A549 (cell line): ENCODE results near the gene NRARP. TPM values are rescaled to one million over a fixed set of nuclear protein-coding genes. Genes with fewer than 3 reads are reported as not detected.
A peak's percentile ranks its signal among the peaks of the same experiment; 100 is the strongest.

Experiments
- ATAC-seq, 2 experiments: fragments of 200-7000 bp in 1 of 2; fragments of >200 bp in 1 of 2; cut with Nextera tagmentation in 1 of 2; cut with Tn5 transposase in 1 of 2; 3 replicates each; pipeline versions ENCODE4 v1.8.0 to v1.9.1; 2018 to 2020; ENCODE audit warnings: mild to moderate bottlenecking in 1 of 2, moderate library complexity in 1 of 2
- CTCF ChIA-PET: fragments of 300-600 bp; sonication (Branson Sonifier 250); formaldehyde crosslinking; extraction: SDS; loops from one replicate; lab custom pipeline; 2021; ENCODE audit warnings: antibody characterized with exemption, inconsistent platforms; lab: Yijun Ruan, JAX
- POLR2A ChIA-PET: fragments of 350-600 bp; formaldehyde crosslinking; extraction: SDS; loops from one replicate; lab custom pipeline; 2021; ENCODE audit warnings: antibody characterized with exemption, inconsistent platforms; lab: Yijun Ruan, JAX
- DNase-seq, 2 experiments: peaks; one replicate each; pipeline versions ENCODE4 v3.0.0 to v3.0.0-alpha.2; 2011 to 2016; ENCODE audit warnings: low read depth in 1 of 2, low spot score in 1 of 2
- FAIRE-seq: peaks from 2 replicates; lab custom pipeline; 2011; peaks lifted over from hg19 to GRCh38; lab: Jason Lieb, UNC
- H3K27ac ChIP-seq, 2 experiments: fragments of >200 bp; sonication (Bioruptor Twin); formaldehyde crosslinking; 3 replicates each; pipeline ENCODE4 v1.5.1; 2016 to 2017
- H3K4me1 ChIP-seq: fragments of >200 bp; sonication (Bioruptor Twin); formaldehyde crosslinking; 3 replicates; pipeline ENCODE4 v1.6.1; 2016
- H3K4me2 ChIP-seq: fragments of >200 bp; sonication (Bioruptor Twin); formaldehyde crosslinking; 3 replicates; pipeline ENCODE4 v1.6.1; 2016
- H3K4me3 ChIP-seq: fragments of >200 bp; sonication (Bioruptor Twin); formaldehyde crosslinking; 3 replicates; pipeline ENCODE4 v1.5.1; 2016
- H3K9me3 ChIP-seq: fragments of >200 bp; sonication (Bioruptor Twin); formaldehyde crosslinking; 3 replicates; pipeline ENCODE4 v1.6.1; 2016
- BCL3 ChIP-seq: fragments of >200 bp; sonication (Bioruptor Twin); formaldehyde crosslinking; IDR thresholded peaks from 3 replicates; pipeline ENCODE4 v1.6.1; 2016
- CBX2 ChIP-seq: fragments of 200-600 bp; sonication (generic); IDR thresholded peaks from 2 replicates; pipeline ENCODE4 v1.6.1; 2016; ENCODE audit warnings: low read depth, mild to moderate bottlenecking, borderline replicate concordance
- CBX8 ChIP-seq: fragments of 200-600 bp; sonication (generic); IDR thresholded peaks from 2 replicates; pipeline ENCODE4 v1.6.1; 2016
- CHD2 ChIP-seq: fragments of 150-350 bp; IDR thresholded peaks from 2 replicates; pipeline ENCODE4 v1.6.1; 2014; ENCODE audit warnings: low read length; ENCODE audit not compliant: partially characterized antibody
- E2F6 ChIP-seq: IDR thresholded peaks from 2 replicates; pipeline ENCODE4 v1.6.1; 2012; ENCODE audit warnings: low read depth, borderline replicate concordance
- EHMT2 ChIP-seq: fragments of 200-600 bp; sonication (generic); IDR thresholded peaks from 2 replicates; pipeline ENCODE4 v1.6.1; 2016; ENCODE audit warnings: antibody characterized with exemption, low read depth, mild to moderate bottlenecking, moderate library complexity
- EP300 ChIP-seq, 2 experiments: fragments of >200 bp; sonication (Bioruptor Twin); formaldehyde crosslinking; IDR thresholded peaks; 2 replicates in 1 of 2; 3 replicates in 1 of 2; pipeline ENCODE4 v1.6.1; 2016 to 2017
- FOXS1 ChIP-seq: fragments of 250-450 bp; sonication (Bioruptor Pico); IDR thresholded peaks from 2 replicates; pipeline ENCODE4 v1.5.0; 2020; ENCODE audit warnings: mild to moderate bottlenecking, moderate library complexity
- HDAC2 ChIP-seq: fragments of 200-600 bp; sonication (generic); IDR thresholded peaks from 2 replicates; pipeline ENCODE4 v1.6.1; 2016
- HOXA7 ChIP-seq: fragments of 250-450 bp; sonication (Bioruptor Pico); IDR thresholded peaks from 2 replicates; pipeline ENCODE4 v1.5.0; 2020; ENCODE audit warnings: mild to moderate bottlenecking, moderate library complexity
- JUNB ChIP-seq: fragments of >200 bp; sonication (Bioruptor Twin); formaldehyde crosslinking; IDR thresholded peaks from 2 replicates; pipeline ENCODE4 v1.6.1; 2016
- MAFK ChIP-seq: fragments of 450-650 bp; IDR thresholded peaks from 2 replicates; pipeline ENCODE4 v1.6.1; 2014; ENCODE audit not compliant: partially characterized antibody
- MAZ ChIP-seq: fragments of 150-350 bp; IDR thresholded peaks from 2 replicates; pipeline ENCODE4 v1.6.1; 2014; ENCODE audit warnings: antibody characterized with exemption, low read depth, low read length, borderline replicate concordance
- NFE2L2 ChIP-seq: fragments of 150-350 bp; conservative IDR thresholded peaks from 2 replicates; pipeline ENCODE4 v1.6.1; 2014; ENCODE audit warnings: low read length
- POLR2AphosphoS2 ChIP-seq: conservative IDR thresholded peaks from 2 replicates; pipeline ENCODE4 v1.6.1; 2012; ENCODE audit warnings: low read length, improper control_type of control experiment, inconsistent platforms
- REST ChIP-seq: fragments of 200-600 bp; sonication (generic); IDR thresholded peaks from 2 replicates; pipeline ENCODE4 v1.6.1; 2016; ENCODE audit warnings: antibody characterized with exemption, mild to moderate bottlenecking, moderate library complexity
- TFCP2L1 ChIP-seq: fragments of 250-450 bp; sonication (Bioruptor Pico); IDR thresholded peaks from 2 replicates; pipeline ENCODE4 v1.5.0; 2021; ENCODE audit warnings: mild to moderate bottlenecking
- ZC3H11A ChIP-seq: fragments of 450-650 bp; IDR thresholded peaks from 2 replicates; pipeline ENCODE4 v1.6.1; 2014; ENCODE audit warnings: antibody characterized with exemption, mild to moderate bottlenecking
- WGBS: methylation state at CpG from one replicate; pipeline ENCODE4 v1.1.6; 2017; ENCODE audit errors: missing lambda C conversion rate; 5-methylcytosine and 5-hydroxymethylcytosine counted together
- polyA plus RNA-seq, 4 experiments: library from polyadenylated mRNA; depleted of rRNA in 3 of 4; stranded (reverse); fragments of >200 nt; fragmentation: RNase III in 1 of 4; extraction: RNeasy Plus Mini Kit Qiagen cat#74134 plus additional on column Dnase treatment in 1 of 4; gene quantifications; 2 replicates in 3 of 4; 3 replicates in 1 of 4; pipeline ENCODE4 v1.2.3, GENCODE V29; 2011 to 2017
- TF ChIP-seq, protein P1 (sequence below): fragments of >200 bp; sonication (Bioruptor Twin); formaldehyde crosslinking; IDR thresholded peaks from 2 replicates; pipeline ENCODE4 v1.6.1; 2016
- TF ChIP-seq, protein P2 (sequence below): IDR thresholded peaks from 2 replicates; pipeline ENCODE4 v1.6.1; 2012

Gene NRARP
- polyA plus RNA-seq, 2 of the 4 experiments (the other 2 are of a cell fraction) = 1.3 to 5.1 TPM

GRCh38 chr9:137297966-137298365 is 4.1 kb downstream of the NRARP start (continued):
- no peak for TF ChIP-seq EHMT2

- ATAC-seq (peak in 1 of 2 experiments; percentile 30; a peak in 3 of 6 replicates), DNase-seq (peak in 1 of 2 experiments; percentile 61), FAIRE-seq (no peak)
- H3K9me3 ChIP-seq = no peaks in the 10 kb centered on the region
- H3K4me1 ChIP-seq = peaks cover 30% of the 10 kb centered on the region
- POLR2A ChIA-PET = no interaction called here
- WGBS = 65% methylated on average over 16 of the region's 24 CpGs
- H3K27ac ChIP-seq = peak overlapping the region in 1 of 2 experiments; percentile 93; a peak in 3 of 6 replicates
- peak overlapping the region; percentile 74 for H3K4me2 ChIP-seq
- CTCF ChIA-PET = interaction anchor here (0.6 to 4.9 kb wide), 8 partner anchors 10 to 148 kb away, joined by 3 to 21 read pairs (median 4); partner anchors contain the start of genes EXD3 and NOXA1
- TF ChIP-seq CBX2 (no peak), MAFK (no peak), EP300 (IDR thresholded peaks at IDR 0.05) (no peak), MAZ (no peak), NFE2L2 (no peak), TFCP2L1 (no peak), CHD2 (no peak), ZC3H11A (no peak), E2F6 (no peak), REST (no peak), CBX8 (no peak), HDAC2 (no peak), HOXA7 (CRISPR knock-in tag) (no peak), BCL3 (no peak), JUNB (no peak), POLR2AphosphoS2 (no peak), FOXS1 (CRISPR knock-in tag) (no peak)
- TF ChIP-seq, protein P1, sequence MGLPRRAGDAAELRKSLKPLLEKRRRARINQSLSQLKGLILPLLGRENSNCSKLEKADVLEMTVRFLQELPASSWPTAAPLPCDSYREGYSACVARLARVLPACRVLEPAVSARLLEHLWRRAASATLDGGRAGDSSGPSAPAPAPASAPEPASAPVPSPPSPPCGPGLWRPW = no peak
- TF ChIP-seq, protein P2, sequence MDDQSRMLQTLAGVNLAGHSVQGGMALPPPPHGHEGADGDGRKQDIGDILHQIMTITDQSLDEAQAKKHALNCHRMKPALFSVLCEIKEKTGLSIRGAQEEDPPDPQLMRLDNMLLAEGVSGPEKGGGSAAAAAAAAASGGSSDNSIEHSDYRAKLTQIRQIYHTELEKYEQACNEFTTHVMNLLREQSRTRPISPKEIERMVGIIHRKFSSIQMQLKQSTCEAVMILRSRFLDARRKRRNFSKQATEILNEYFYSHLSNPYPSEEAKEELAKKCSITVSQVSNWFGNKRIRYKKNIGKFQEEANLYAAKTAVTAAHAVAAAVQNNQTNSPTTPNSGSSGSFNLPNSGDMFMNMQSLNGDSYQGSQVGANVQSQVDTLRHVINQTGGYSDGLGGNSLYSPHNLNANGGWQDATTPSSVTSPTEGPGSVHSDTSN = no peak
- no peak overlapping the region for H3K4me3 ChIP-seq
Observed at GRCh38 chr9:137296670-137297664, 5.1 kb downstream of the NRARP start.
